Testis (tissue), 2 donors: ENCODE data around the gene SLC39A7.

Source experiments
- CTCF ChIP-seq, 3 experiments: fragments of 450-650 bp in 2 of 3; fragments of 200-600 bp in 1 of 3; sonication (generic) in 1 of 3; IDR thresholded peaks; one replicate each; pipeline ENCODE4 v1.5.1; 2016 to 2019; ENCODE audit warnings: antibody characterized with exemption in 3 of 3, mild to moderate bottlenecking in 2 of 3, moderate library complexity in 1 of 3
- POLR2A ChIP-seq: fragments of 450-650 bp; IDR thresholded peaks from one replicate; pipeline ENCODE4 v1.6.1; 2017; ENCODE audit warnings: antibody characterized with exemption, mild to moderate bottlenecking, moderate library complexity

GRCh38 chr6:33249732-33250630 is 49.3 kb downstream of the SLC39A7 start:
- TF ChIP-seq CTCF (IDR thresholded peaks at IDR 0.05) (no peak), POLR2A (no peak)
